K562 (cell line): ENCODE measurements around the gene PGRMC2. TPM values are rescaled to one million over a fixed set of nuclear protein-coding genes. Genes with fewer than 3 reads are reported as not detected.
A peak's percentile ranks its signal among the peaks of the same experiment; 100 is the strongest.

Experiments used
- ATAC-seq: fragments of 200-7000 bp; cut with Tn5 transposase; 3 replicates; pipeline ENCODE4 v1.9.1; 2020; ENCODE audit warnings: moderate library complexity
- BruUV-seq: library from RNA; stranded (reverse); fragments of 400-500 nt; replicated peaks from 2 replicates; lab custom pipeline; 2021; lab: Mats Ljungman, UMichigan
- CTCF ChIA-PET: fragments of 300-600 bp; formaldehyde crosslinking; extraction: SDS; loops from one replicate; lab custom pipeline; 2021; ENCODE audit warnings: low intra/inter-chr PET ratio; lab: Yijun Ruan, JAX
- POLR2A ChIA-PET: fragments of 300-600, 350-650 bp; sonication (Branson Sonifier 250); formaldehyde crosslinking; extraction: SDS; loops from one replicate; lab custom pipeline; 2021; ENCODE audit warnings: antibody characterized with exemption, inconsistent platforms; lab: Yijun Ruan, JAX
- DNase-seq, 4 experiments: peaks; one replicate each; pipeline versions ENCODE4 v3.0.0 to v3.0.0-alpha.2; 2011 to 2018; ENCODE audit warnings: low spot score in 3 of 4, mixed read lengths in 3 of 4; ENCODE audit errors: extremely low read depth in 1 of 4
- FAIRE-seq: peaks from 2 replicates; lab custom pipeline; 2011; peaks lifted over from hg19 to GRCh38; lab: Jason Lieb, UNC
- H2AFZ ChIP-seq: 2 replicates; pipeline ENCODE4 v1.6.0; 2011; ENCODE audit warnings: low read depth, low read length, control low read depth, inconsistent platforms
- H3K27ac ChIP-seq: fragments of 200-600 bp; 3 replicates; pipeline ENCODE4 v1.8.0; 2011; ENCODE audit warnings: low read depth, mild to moderate bottlenecking, control low read depth, inconsistent platforms, low read length, moderate library complexity, mixed read lengths; ENCODE audit errors: extremely low read depth
- H3K27me3 ChIP-seq, 2 experiments: fragments of 300-600 bp in 1 of 2; 2 replicates in 1 of 2; 3 replicates in 1 of 2; pipeline versions ENCODE4 v1.6.0 to v1.8.0; 2011; ENCODE audit warnings: inconsistent platforms in 2 of 2, low read length in 2 of 2, mild to moderate bottlenecking in 1 of 2, mixed read lengths in 1 of 2, moderate library complexity in 1 of 2; ENCODE audit not compliant: control insufficient read depth in 2 of 2, insufficient read depth in 2 of 2
- H3K36me3 ChIP-seq: fragments of 300-600 bp; 3 replicates; pipeline ENCODE4 v1.8.0; 2011; ENCODE audit warnings: mild to moderate bottlenecking, low read length, inconsistent platforms; ENCODE audit not compliant: control insufficient read depth, insufficient read depth
- H3K4me1 ChIP-seq, 2 experiments: fragments of 200-600 bp in 1 of 2; replicated peaks in 1 of 2; 2 replicates in 1 of 2; 3 replicates in 1 of 2; pipeline versions ENCODE4 v1.5.1 to v1.8.0; 2011; ENCODE audit warnings: inconsistent platforms in 2 of 2, low read length in 2 of 2, mild to moderate bottlenecking in 1 of 2, mixed read lengths in 1 of 2, moderate library complexity in 1 of 2; ENCODE audit not compliant: control insufficient read depth in 2 of 2, insufficient read depth in 2 of 2
- H3K4me2 ChIP-seq: 2 replicates; pipeline ENCODE4 v1.6.1; 2011; ENCODE audit warnings: low read length, control low read depth, inconsistent platforms, mixed read lengths; ENCODE audit not compliant: insufficient read depth
- H3K4me3 ChIP-seq: fragments of 200-600 bp; sonication (generic), shearing (Covaris generic); 2 replicates; pipeline ENCODE4 v1.5.1; 2016; ENCODE audit warnings: control low read depth, inconsistent platforms
- H3K79me2 ChIP-seq: fragments of 200-600 bp; 3 replicates; pipeline ENCODE4 v1.8.0; 2011; ENCODE audit warnings: low read length, inconsistent platforms; ENCODE audit not compliant: control insufficient read depth, insufficient read depth
- H3K9ac ChIP-seq, 2 experiments: 2 replicates each; pipeline versions ENCODE4 v1.6.0 to v1.6.1; 2011; ENCODE audit warnings: low read depth in 2 of 2, low read length in 2 of 2, control low read depth in 1 of 2, inconsistent platforms in 1 of 2, mild to moderate bottlenecking in 1 of 2, mixed read lengths in 1 of 2; ENCODE audit not compliant: insufficient read depth in 1 of 2
- H3K9me1 ChIP-seq: one replicate; pipeline ENCODE4 v1.6.0; 2011; ENCODE audit warnings: inconsistent platforms, mild to moderate bottlenecking, low read length, moderate library complexity; ENCODE audit not compliant: control insufficient read depth, insufficient read depth
- H3K9me3 ChIP-seq: replicated peaks from 2 replicates; pipeline ENCODE4 v1.5.1; 2011; ENCODE audit warnings: low read depth, low read length, inconsistent platforms; ENCODE audit not compliant: control insufficient read depth, insufficient read depth
- H4K20me1 ChIP-seq: replicated peaks from 2 replicates; pipeline ENCODE4 v1.6.1; 2011; ENCODE audit warnings: low read length, inconsistent platforms, mixed read lengths; ENCODE audit not compliant: control insufficient read depth, insufficient read depth
- ATF6 ChIP-seq: sonication (generic); formaldehyde crosslinking; IDR thresholded peaks from 2 replicates; pipeline ENCODE4 v1.4.0; 2020; ENCODE audit warnings: mild to moderate bottlenecking, missing genetic modification reagents
- BACH1 ChIP-seq: fragments of 200-800 bp; sonication (Bioruptor generic); IDR thresholded peaks from 2 replicates; pipeline ENCODE4 v1.6.1; 2016; ENCODE audit warnings: missing genetic modification characterization, missing compliant biosample characterization
- CBX3 ChIP-seq, 2 experiments: IDR thresholded peaks; 1 replicate in 1 of 2; 2 replicates in 1 of 2; pipeline ENCODE4 v1.6.1; 2012; ENCODE audit warnings: inconsistent platforms in 2 of 2, low read length in 2 of 2, borderline replicate concordance in 1 of 2, control low read depth in 1 of 2
- FOS ChIP-seq: IDR thresholded peaks from 3 replicates; pipeline ENCODE4 v1.6.1; 2011; ENCODE audit not compliant: insufficient read length; ENCODE audit errors: extremely low read depth
- HDAC6 ChIP-seq: IDR thresholded peaks from 2 replicates; pipeline ENCODE4 v1.6.1; 2012; ENCODE audit warnings: low read depth, mild to moderate bottlenecking, control low read depth, inconsistent platforms, low read length, moderate library complexity
- HLTF ChIP-seq: fragments of 450-650 bp; IDR thresholded peaks from 2 replicates; pipeline ENCODE4 v1.6.1; 2016
- HMG20B ChIP-seq: fragments of 250-450 bp; sonication (Bioruptor Pico); IDR thresholded peaks from 2 replicates; pipeline ENCODE4 v1.5.0; 2021; ENCODE audit warnings: mild to moderate bottlenecking
- MTA3 ChIP-seq: fragments of 450-650 bp; formaldehyde crosslinking; IDR thresholded peaks from 2 replicates; pipeline ENCODE4 v1.6.1; 2017; ENCODE audit warnings: mild to moderate bottlenecking, borderline replicate concordance
- PTTG1 ChIP-seq: fragments of 450-650 bp; IDR thresholded peaks from 2 replicates; pipeline ENCODE4 v1.6.1; 2016; ENCODE audit warnings: low read depth, mild to moderate bottlenecking, missing genetic modification characterization, missing compliant biosample characterization
- RBM25 ChIP-seq: fragments of 200-400 bp; formaldehyde crosslinking; IDR thresholded peaks from 2 replicates; pipeline ENCODE4 v1.6.1; 2018; ENCODE audit warnings: low read length, low read depth, moderate library complexity; ENCODE audit not compliant: severe bottlenecking
- SMARCE1 ChIP-seq: fragments of 450-650 bp; IDR thresholded peaks from 2 replicates; pipeline ENCODE4 v1.7.1; 2016; ENCODE audit warnings: mild to moderate bottlenecking
- YY1 ChIP-seq, 3 experiments: IDR thresholded peaks; 2 replicates each; pipeline ENCODE4 v1.6.1; 2011; ENCODE audit warnings: low read length in 2 of 3, mild to moderate bottlenecking in 2 of 3, moderate library complexity in 2 of 3, borderline replicate concordance in 1 of 3, control low read depth in 1 of 3, low read depth in 1 of 3; ENCODE audit not compliant: insufficient read depth in 3 of 3, insufficient replicate concordance in 2 of 3, control insufficient read depth in 1 of 3, insufficient read length in 1 of 3; ENCODE audit errors: extremely low read depth in 1 of 3
- ZBTB9 ChIP-seq: fragments of 450-650 bp; formaldehyde crosslinking; IDR thresholded peaks from 2 replicates; pipeline ENCODE4 v1.4.0; 2020; ENCODE audit warnings: mild to moderate bottlenecking, moderate library complexity
- ZNF263 ChIP-seq: sonication (generic); formaldehyde crosslinking; IDR thresholded peaks from 2 replicates; pipeline ENCODE4 v1.8.0; 2022; ENCODE audit warnings: mild to moderate bottlenecking, missing genetic modification reagents, borderline replicate concordance
- ZNF280A ChIP-seq: fragments of 450-650 bp; IDR thresholded peaks from 2 replicates; pipeline ENCODE4 v1.6.1; 2018; ENCODE audit warnings: mild to moderate bottlenecking, low read depth; ENCODE audit not compliant: partially characterized antibody
- WGBS: fragments of 100-300 bp; shearing (Covaris generic); methylation state at CpG from one replicate; pipeline ENCODE4 v1.1.6; 2016; ENCODE audit warnings: low coverage, mixed read lengths; ENCODE audit not compliant: insufficient coverage; ENCODE audit errors: missing lambda C conversion rate; 5-methylcytosine and 5-hydroxymethylcytosine counted together
- in situ Hi-C: fragments of 300-500 bp; cut with MboI; formaldehyde crosslinking; loops from 4 replicates; pipeline ENCODE4 v1.15.0; 2018; ENCODE audit warnings: inconsistent platforms, mixed read lengths
- intact Hi-C: fragments of 100-400 bp; cut with micrococcal nuclease; formaldehyde crosslinking; loops from 2 replicates; pipeline ENCODE4 v1.14.2; 2022
- polyA plus RNA-seq, 8 experiments: library from polyadenylated mRNA; depleted of rRNA in 4 of 8; stranded (reverse) in 5 of 8; unstranded in 3 of 8; fragments of >200 nt; fragmentation: Nextera tagmentation in 2 of 8; fragmentation: Illumina TruSeq in 1 of 8; extraction: Ambion mirVana in 2 of 8; extraction: Trizol in 1 of 8; gene quantifications; 2 replicates each; pipeline versions ENCODE4 v1.2.1 to v1.2.3, GENCODE V29; 2011 to 2014; ENCODE audit warnings: inconsistent platforms in 1 of 8, missing spikeins in 1 of 8
- total RNA-seq, 7 experiments: library from RNA; depleted of rRNA in 6 of 7; stranded (reverse); fragments of >200 nt in 6 of 7; fragmentation: Illumina TruSeq in 2 of 7; extraction: Trizol in 2 of 7; gene quantifications; 2 replicates each; pipeline versions ENCODE4 v1.2.1 to v1.2.3, GENCODE V29; 2011 to 2021; ENCODE audit warnings: low replicate concordance in 1 of 7

PGRMC2 gene
- total and polyA plus RNA-seq, 9 of the 15 experiments (the other 6 are each of a cell fraction or from before 2014, with no cell fraction given), result 12.4 to 81.3 (median 22.7) TPM

- Histone ChIP-seq H3K4me2 (no peak overlapping the region), H3K4me1 (no peaks in the 10 kb centered on the region; a peak in 1 of 5 replicates), H3K36me3 (no peaks in the 10 kb centered on the region), H3K27ac (no peak overlapping the region), H4K20me1 (no peaks in the 10 kb centered on the region), H2AFZ (no peak overlapping the region)
- TF ChIP-seq YY1 (IDR thresholded peaks at IDR 0.05; ENCODE audit: borderline replicate concordance in 1 of 3, control insufficient read depth in 1 of 3, extremely low read depth in 1 of 3, insufficient read depth in 3 of 3, insufficient read length in 1 of 3, insufficient replicate concordance in 2 of 3, low read depth in 1 of 3, low read length in 2 of 3), result no peak
- TF ChIP-seq CBX3 (IDR thresholded peaks at IDR 0.05; ENCODE audit: borderline replicate concordance in 1 of 2, low read length in 2 of 2), result 0 out of 3 replicates have a peak, but pooled peaks of 1 of the 2 experiments have one; percentile 25
- no peak for TF ChIP-seq ATF6 (CRISPR knock-in tag)
- no peak for TF ChIP-seq HMG20B
- TF ChIP-seq PTTG1, result no peak
- TF ChIP-seq ZNF280A, result peak; percentile 54
- no peak for TF ChIP-seq FOS
- TF ChIP-seq ZNF263 (CRISPR knock-in tag), result no peak
- no peak for TF ChIP-seq ZBTB9 (CRISPR knock-in tag)
- no peak for TF ChIP-seq RBM25
- TF ChIP-seq MTA3, result no peak
- no peak for TF ChIP-seq BACH1 (tag)
- no peak for TF ChIP-seq SMARCE1
- no peak for TF ChIP-seq HLTF
- TF ChIP-seq HDAC6, result no peak
- TF ChIP-seq, all 486 proteins: peak for 2
- Histone ChIP-seq H3K9ac (no peak overlapping the region), H3K9me1 (no peaks in the 10 kb centered on the region), H3K9me3 (no peaks in the 10 kb centered on the region; the same call in 1 of the 2 replicates), H3K79me2 (no peaks in the 10 kb centered on the region), H3K27me3 (no peaks in the 10 kb centered on the region), H3K4me3 (no peak overlapping the region)
- no peak for ATAC-seq
- intact Hi-C loops (no loop called here), in situ Hi-C loops (no loop called here)
- no peak for DNase-seq
- WGBS, result 70% methylated on average over 1 of the region's 1 CpG
- FAIRE-seq, result no peak
- BruUV-seq, result no TSS peak
- ChIA-PET CTCF (no interaction called here), POLR2A (no interaction called here)
Observed at GRCh38 chr4:128247906-128248305, 39.7 kb downstream of the PGRMC2 start.
